HG02763 (cell line): ENCODE results near the gene ITPK1.

Experiments used
- ATAC-seq: cut with Tn5 transposase; IDR thresholded peaks from one replicate; pipeline ENCODE4 v1.9.1; 2021; ENCODE audit warnings: mild to moderate bottlenecking, moderate library complexity; ENCODE audit not compliant: unreplicated experiment

Gene ITPK1

DNA sequence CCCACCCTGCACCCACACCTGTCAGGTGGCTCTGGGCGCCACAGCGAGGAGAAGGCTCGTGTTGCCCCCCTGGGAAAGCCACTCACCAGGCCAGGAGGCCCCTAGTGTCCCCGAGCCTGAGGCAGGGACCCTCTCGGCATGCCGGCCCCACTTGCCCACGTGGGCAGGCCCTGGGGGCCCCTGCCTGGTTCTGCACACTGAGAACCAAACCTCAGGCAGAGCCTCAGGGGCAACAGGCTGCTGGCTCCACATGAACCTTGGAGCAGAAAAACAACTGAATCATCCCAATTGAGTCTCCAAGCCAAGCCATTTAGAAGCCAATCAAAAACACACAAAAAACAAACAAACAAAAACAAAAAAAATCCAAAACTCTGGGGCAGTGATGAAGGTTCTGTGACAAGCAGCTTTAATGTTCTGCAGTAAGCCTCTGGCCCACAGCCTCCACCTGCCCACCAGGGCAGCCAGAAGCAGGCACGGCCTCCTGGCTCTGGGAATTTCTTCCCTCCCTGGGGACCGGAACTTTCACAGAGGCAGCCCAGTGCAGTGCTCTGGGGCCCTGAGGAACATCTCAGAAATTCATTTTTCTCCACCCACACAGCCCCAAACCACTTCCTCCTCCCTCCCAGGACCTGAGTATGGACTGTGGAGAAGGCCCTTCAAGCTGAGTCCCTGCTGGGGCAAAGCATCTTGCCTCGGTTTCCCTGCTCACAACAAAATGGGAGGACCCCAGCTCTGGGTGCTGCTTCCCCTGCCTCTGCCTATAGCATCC is 102.6 kb downstream of the ITPK1 start:
- ATAC-seq = no peak

DNA sequence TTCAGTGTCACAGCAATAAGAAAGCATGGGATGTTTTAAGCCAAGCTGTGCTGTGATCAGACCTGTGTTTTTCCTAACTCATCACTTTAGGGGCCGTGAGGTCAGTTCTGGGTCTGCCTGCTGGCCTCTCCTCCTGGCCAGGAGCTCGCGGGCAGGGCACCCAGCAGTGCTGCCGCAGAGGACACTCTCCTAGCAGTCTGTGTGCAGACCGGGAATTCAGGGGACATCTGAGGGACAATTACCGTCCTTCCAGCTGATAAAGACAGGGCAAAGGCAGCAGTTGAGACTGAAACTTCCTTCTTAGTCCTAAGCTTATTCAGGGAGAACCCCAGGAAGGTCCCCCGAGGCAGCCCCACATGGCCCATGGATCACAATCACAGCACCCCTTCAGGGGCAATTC is 103.2 kb downstream of the ITPK1 start:
- ATAC-seq = no peak

DNA sequence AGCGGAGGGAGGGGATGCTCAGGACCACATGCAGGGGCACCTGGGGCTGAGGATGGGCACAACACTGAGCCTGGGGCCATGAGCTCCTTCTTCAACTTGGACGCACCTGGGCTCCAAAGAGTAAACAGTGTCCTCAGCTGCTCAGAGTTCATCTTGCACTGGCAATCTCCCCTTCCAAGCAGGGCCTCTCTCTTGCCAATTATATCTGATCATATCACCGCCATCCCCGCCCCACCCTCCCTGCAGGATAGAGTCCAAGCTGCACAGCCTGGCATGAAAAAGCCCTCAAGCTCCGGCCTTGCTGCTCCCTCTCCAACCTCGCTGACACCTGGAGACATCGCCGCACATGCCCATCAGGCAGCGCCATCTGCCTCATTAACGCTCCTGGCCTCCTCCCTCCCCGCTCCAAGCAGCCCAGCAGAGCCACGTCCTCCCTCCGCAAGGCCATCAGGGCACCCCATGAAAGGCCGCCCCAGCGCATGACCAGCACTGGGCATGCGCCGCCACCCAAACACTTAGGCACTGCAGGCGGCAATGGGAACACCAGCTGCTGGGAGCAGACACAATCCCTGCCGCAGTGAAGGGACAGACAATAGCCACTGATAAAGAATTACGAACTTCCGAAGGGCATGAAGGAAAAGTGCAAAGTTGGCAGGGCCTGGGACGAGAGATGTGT is 103.9 kb downstream of the ITPK1 start:
- ATAC-seq = no peak

- ATAC-seq = no peak
These were observed 104.6 kb downstream of the ITPK1 start for GRCh38 chr14:93011141-93011529.

DNA sequence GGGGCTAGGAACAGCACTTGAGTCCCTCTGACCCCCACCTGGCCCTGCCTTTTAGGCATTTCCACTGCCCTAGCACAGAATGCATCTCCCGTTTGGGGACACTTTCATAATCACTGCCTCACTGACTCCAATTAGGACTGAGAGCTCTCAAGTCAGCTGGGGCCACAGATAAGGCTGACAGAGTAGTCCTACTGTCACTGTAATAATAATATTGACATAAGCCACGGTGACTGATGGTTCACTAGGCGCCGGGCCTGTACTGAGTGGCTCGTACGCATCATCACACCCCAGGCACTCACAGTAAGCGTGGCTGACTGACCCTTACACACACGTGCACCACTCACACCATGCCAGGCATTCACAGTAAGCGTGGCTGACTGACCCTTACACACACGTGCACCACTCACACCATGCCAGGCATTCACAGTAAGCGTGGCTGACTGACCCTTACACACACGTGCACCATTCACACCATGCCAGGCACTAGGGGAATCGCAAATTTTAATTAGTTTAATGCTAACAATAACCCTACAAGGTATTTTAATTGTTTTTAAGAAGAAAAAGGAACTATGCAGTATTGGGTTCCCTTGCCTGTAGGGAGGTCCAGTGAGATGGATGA is 105.1 kb downstream of the ITPK1 start:
- no peak for ATAC-seq

DNA sequence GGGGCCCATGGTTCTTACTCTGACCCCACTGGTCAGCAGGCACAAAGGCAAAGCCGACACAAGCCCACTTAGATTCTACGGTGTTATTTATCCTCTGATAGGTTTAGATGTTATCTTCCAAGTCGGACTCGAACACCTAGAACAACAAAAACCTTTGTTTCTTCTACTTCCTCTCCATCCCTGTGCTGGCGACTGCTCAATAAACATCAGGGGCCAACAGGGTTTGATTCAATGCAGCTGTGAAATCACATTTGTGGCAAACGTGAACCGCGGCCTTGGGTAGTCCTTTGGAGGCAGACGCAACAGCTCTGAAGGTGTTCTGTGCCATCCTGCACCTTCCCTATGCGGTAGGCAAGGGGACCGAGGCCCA is 105.6 kb downstream of the ITPK1 start:
- ATAC-seq = no peak

DNA sequence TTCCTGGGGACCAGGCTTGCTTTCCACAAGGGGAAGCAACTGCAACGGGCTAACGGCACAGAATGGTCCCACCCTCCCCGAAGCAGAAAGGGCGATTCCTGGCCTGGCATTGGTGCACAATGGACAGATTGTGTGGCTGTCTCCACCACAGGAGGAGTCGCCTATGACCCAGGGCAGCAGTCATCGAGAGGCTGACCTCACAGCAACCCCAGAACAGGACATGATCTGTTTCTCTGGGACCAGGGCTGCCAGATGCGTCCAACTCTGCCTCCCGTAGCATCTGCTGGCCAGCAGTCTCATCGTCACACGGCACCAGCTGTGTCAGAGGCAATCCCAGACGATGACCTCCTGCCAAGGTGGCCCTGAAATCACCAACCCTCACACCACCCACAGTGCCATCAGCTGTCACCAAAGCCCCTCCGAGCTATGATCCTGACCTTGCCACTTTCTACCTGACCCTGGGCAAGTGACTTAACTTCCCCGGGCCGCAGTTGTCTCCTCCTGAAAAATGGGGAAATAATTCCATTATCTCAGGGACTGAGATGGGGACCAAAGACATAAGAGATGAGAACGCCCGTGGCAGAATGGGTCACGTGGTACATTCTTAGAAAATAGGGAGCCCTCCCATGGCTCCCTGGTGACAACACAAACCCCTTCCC is 106.1 kb downstream of the ITPK1 start:
- ATAC-seq = no peak

DNA sequence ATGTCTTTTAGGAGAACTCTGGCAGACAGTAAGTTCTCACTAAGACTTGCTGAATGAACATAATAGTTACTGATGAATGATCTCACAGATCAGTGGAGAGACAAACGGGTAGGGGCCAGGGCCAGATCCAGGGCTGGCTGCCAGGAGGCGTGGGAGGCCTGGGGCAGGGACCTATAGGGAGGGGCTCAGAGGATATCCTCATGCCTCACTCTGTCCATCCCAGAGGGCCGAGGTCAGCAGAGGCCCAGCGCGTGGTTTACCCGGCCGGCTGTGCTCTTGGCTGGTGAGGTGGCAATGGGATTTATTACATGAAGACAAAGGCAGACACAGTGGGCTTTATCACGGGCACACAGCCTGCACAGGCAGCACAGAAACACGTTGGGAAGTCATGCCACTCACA is 107.3 kb downstream of the ITPK1 start:
- ATAC-seq = no peak

DNA sequence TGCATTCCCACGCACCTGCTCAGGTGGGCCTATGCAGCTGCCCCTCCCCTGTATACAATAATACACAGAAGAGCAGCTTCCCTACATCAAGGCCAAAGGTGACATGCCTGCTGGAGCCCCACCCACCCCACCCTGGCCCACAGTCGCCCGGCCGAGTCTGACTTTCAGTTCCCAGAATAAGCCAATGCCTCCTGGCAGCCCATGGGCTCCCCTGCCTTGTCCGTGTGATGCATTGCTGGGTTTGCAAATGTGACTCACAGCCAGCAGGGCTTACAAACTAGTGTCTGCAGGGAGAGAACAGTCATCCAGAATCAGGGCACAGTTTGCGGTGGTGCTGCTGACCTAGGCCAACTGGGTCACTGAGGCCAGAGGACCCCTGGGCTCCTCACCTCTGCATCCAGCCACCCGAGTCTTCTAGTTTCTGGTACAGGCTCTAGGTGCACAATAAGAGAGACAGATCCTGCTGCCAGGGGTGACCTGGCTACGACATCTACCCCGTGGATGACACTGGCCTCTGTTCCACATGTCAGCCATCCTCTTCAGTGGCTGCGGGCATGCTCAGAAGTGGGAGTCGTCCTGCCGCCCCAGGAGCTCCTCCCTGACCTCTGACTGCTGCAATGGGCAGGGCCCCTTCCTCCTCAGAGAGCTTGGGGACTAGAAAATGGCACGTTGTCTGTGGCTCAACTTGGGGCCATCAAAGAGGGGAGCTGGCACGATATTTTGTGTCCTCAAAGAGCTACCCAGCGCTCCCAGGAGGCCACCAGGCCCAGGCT is 108.3 kb downstream of the ITPK1 start:
- ATAC-seq = no peak

DNA sequence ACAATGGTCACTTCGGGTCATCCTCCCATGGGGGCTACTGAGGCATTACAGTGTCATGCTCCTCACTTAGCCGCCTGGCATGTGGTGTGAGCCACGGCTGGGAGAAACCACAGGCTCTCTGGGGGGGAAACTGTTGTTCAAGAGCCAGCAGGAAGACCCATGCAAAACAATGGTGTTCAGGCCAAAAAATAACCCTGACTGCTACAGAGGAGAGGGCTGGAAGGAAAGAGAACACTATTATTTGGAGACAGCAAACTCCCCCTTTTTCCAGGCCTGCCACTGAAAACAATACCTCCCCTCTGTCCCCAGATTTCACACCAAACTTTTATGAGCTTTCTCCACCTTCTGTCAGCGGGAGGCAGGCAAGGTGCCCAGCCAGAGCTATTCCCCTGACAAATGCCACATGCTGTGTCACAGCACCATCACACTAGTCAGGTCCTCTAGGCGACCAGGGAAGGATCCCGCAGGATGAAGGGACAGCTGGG is 109.1 kb downstream of the ITPK1 start:
- no peak for ATAC-seq

- no peak for ATAC-seq
These were observed 109.9 kb downstream of the ITPK1 start for GRCh38 chr14:93005838-93006237.

- ATAC-seq = no peak
These were observed 110.5 kb downstream of the ITPK1 start for GRCh38 chr14:93005135-93005813.

- no peak for ATAC-seq
These were observed 111.0 kb downstream of the ITPK1 start for GRCh38 chr14:93004699-93005082.

DNA sequence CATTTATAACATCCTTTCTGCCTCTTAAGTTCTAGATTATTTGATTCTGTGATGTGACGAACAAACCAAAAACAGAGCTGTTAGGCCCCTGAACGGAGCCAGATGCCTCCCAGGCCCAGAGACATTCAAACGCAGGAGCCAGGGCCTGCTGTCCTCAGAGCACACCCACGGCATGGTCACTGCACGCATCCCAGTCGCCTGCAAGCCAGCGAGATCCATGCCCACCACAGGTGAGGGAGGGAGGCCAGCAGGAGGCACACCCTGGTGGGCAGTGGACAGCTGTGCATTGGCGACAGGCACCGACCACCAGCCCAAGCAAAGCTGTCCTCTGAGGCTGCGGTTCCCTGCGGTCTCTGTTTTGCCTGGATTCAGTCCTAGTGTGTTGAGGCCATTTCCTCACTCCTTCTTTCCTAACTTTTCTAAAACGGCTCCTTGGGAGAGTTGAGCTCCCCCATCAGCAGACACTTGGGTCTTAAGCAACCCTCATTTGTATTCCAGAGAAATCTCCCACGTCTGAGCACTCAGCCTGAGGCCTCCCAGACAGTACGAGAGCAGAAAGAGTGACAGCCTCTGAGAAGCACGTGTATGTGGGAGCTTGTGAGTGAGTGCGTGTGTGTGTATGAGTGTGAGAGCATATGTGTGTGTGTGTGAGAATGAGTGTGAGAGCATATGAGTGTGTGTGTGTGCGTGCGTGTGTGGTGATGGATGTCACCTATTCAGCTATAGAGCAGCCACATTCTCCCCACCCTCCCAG is 111.6 kb downstream of the ITPK1 start:
- no peak for ATAC-seq

GRCh38 chr14:93002851-93003298 is 112.8 kb downstream of the ITPK1 start:
- ATAC-seq = no peak

DNA sequence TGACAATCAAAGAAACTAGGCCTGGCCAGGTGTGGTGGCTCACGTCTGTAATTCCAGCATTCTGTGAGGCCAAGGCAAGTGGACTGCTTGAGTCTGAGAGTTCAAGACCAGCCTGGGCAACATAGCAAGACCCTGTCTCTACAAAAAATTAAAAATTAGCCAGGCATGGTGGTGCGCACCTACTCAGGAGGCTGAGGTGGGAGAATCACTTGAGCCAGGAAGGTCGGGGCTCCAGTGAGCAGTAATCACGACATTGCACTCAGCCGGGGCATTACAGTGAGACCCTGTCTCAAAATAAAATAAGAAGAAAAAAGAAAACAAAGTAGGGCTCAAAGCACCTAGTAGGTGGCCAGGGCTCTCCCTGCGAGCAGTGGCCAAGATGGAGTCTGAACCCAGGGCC is 113.7 kb downstream of the ITPK1 start:
- no peak for ATAC-seq

GRCh38 chr14:92998946-92999345 is 116.8 kb downstream of the ITPK1 start:
- no peak for ATAC-seq

DNA sequence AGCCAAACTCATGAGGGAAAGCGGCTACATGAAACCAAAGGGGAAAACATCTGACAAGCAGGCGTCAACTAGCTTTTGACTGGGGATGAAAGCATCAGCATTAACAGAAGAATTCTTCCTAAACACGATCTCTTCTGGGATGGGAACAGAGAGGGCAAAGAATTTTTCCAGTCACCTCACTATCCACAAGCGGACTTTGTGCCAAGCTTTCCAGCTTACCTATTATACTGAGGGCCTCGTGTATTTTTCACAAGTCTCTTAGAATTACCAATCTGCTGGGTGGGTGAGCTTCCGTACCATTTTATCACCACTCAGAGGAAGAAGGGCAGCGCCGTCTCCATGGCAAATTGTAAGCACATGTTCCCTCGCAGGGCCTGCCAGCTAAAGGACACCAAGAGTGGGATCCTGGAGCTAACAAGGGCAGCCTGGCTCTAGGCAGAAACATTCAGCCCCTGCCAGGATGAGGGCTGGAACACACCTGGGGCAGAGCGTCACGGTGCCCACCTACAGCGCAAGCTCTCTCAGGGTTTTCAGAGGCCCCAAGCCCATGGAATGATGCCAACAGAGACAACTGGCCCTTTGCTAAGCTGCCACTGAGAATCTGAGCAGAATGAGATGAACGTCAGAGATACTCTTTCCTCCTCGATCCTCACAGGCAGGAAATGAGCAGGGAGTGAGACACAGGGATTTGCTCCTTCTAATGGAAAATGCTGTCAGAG is 118.2 kb downstream of the ITPK1 start:
- no peak for ATAC-seq

DNA sequence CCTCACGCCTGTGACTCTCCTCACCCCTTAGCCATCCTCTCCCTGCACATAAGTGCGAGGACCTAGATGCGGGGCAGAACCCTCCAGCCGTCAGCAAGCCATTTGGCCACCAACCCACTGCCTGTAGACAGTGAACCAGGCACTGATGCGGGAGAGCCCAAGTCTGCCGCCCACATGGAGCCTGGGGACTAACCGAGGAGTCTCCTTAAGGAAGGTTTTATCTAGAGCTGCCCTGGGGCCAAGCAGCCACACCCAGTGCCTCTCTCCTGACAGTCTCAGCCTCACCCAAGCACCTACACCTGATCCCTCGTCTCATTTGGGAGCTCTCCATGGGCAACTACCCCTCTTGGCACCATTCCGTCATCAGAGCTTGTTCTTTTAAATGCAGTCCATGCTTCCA is 120.1 kb downstream of the ITPK1 start:
- no peak for ATAC-seq
